Measurements from ENCODE around the gene ANKRD11.

ANKRD11 gene

DNA sequence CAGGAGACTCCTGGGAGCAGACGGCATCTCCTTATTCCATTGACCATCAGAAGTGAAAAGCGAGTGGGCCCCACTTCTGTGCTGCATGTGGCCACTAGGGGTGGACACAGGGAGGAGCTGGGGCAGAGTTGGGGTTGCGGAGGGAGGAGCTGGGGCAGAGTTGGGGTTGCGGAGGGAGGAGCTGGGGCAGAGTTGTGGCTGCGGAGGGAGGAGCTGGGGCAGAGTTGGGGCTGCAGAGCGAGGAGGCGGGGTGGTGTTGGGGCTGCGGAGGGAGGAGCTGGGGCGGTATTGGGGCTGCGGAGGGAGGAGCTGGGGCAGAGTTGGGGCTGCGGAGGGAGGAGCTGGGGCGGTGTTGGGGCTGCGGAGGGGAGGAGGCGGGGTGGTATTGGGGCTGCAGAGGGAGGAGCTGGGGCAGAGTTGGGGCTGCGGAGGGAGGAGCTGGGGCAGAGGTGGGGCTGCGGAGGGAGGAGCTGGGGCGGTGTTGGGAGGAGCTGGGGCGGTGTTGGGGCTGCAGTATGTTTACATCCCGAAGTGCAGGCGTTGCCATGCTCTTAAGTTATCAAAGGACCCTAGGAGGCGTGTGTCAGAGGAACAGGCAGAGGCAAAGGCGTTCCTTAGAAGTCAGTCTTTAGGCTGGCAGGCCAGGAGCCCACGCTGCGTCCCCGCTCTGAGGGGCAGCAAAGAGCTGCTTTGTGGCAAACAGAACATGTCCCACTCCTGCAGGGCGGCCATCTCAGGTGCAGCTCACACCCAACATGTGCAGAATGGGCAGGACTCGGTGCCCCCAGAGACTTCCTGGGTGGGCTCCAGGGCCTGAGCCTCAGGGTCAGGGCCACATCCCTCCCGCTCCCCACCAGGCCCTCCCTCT lies 196.9 kb downstream of the ANKRD11 start:
- no peak for FAIRE-seq

- FAIRE-seq = no peak
These were observed 197.8 kb downstream of the ANKRD11 start for GRCh38 chr16:89292443-89293078.

DNA sequence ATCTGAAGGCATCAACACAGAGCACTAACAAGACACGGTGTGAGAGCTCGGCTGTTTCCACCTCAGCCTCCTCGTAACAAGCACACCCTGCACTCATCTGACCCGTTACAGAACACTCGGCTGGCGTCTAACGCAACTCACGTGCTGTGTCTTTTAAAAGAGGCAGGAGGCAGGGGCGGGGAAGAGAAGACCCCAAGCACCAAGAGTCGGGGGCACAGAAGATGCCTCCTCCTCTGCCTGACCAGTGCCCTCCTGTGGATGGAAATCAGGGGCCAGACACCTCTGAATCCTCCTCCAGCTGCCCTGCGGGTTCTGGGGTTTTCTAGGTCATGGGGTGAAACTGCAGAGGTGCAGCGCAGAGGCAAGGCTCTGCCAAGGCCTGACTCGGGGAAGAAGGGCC lies 198.6 kb downstream of the ANKRD11 start:
- no peak for FAIRE-seq

DNA sequence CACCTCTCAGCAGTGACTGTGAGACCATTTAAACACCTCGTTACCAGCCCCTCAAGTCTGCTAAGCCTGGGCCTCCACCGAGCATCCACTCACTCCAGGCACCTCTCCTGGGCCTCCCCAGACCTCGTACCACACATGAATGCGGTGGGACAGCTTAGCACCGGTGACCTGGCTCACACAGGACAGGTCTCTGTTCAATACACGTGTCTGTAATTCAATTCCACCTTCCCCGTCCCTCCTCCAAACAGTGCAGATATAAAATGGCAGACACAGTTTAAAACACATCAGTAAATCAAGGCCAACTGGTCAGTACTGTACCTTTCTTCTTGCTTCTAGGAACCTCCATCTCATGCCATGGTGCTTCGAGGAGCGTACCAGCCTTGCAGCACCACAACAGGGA lies 199.0 kb downstream of the ANKRD11 start:
- no peak for FAIRE-seq

- no peak for FAIRE-seq
These were observed 199.5 kb downstream of the ANKRD11 start for GRCh38 chr16:89290887-89291286.

- no peak for FAIRE-seq
These were observed 199.9 kb downstream of the ANKRD11 start for GRCh38 chr16:89290472-89290871.

DNA sequence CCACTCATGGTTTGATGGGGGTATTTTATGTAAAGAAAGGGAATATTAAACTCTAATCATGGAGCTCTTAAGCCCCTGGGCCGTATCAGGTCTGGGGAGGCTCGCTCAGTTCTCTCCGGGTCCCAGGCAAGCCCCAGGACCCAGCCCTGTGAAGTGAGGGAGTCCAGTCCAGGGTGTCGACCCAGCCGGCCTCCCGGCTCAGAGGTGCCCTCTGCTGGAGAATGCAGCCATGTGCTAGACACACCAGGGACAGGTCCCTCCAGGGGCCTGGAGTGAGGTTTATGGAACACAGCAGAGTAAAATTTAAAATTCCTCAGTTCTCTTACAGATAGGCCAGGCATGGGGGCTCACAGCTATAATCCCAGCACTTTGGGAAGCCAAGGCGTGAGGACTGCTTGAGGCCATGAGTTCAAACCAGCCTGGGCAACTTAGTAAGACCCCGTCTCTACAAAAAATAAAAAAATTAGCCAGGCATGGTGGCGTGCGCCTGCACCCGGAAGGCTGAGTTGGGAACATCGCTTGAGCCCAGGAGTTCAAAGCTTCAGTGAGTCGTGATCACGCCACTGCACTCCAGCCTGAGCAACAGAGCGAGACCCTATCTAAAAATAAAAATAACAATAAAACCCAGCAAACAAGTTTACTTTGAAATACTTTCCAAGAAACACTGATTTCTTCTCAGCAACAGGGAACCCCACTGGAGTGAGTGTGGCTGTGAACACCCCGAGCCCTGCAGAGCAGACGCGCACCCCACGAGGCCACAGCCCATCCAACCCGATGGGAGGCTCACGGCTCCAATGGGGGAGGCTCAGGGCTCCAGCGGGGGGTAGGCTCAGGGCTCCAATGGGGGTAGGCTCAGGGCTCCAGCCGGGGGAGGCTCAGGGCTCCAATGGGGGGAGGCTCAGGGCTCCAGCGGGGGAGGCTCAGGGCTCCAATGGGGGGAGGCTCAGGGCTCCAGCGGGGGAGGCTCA lies 200.6 kb downstream of the ANKRD11 start:
- no peak for FAIRE-seq

GRCh38 chr16:89288966-89289365 lies 201.4 kb downstream of the ANKRD11 start:
- no peak for FAIRE-seq

DNA sequence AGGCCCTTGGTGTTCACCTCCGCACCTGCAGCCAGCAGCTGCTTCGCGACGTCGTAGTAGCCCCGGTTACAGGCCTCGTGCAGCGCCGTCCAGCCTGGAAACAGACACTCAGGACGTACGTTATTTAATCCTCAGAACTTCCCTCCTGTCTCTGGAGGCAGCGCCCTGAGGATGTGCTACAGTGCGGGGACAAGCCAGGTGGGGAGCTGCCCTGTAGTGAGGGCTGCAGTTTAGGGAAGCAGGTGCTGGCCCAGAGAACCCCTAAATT lies 201.8 kb downstream of the ANKRD11 start:
- no peak for FAIRE-seq

DNA sequence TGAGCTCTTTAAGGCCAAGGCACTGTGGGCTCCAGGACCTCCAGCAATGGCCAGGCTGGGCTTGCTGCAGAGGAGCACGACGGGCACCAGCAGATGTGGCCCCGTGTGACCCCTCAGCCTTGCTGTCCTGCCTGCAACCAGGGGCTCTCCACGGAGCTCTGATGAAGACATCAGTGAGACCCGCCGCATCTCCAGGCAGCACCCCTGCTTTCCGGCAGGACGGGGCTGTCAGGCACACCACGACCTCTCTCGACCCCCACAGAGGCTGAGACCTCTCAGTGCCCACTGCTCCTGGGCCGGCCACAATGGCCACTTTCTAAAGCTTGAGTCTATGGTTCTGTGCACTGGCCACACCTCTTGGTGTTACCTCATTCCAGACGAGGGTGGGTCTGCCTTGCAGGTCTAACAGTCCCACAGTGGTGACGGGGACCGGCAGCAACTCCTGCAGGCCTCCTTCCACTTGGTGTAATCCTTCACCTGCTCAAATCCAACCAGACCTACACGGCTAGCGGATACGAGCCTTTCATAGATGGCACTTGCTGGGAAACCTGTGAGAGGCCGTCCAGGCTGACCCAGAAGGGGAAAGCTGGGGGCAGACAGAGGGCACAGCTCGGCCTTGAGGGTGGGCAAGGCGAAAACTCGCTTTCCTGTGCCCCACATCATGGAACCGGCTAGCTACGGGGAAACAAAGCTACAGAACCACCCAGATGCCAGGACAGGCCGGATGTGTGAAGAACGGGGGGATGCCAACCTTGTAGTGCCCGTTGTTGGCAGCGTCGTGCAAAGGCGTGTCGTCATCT lies 202.4 kb downstream of the ANKRD11 start:
- FAIRE-seq = no peak

GRCh38 chr16:89286096-89286495 lies 204.3 kb downstream of the ANKRD11 start:
- FAIRE-seq = no peak

DNA sequence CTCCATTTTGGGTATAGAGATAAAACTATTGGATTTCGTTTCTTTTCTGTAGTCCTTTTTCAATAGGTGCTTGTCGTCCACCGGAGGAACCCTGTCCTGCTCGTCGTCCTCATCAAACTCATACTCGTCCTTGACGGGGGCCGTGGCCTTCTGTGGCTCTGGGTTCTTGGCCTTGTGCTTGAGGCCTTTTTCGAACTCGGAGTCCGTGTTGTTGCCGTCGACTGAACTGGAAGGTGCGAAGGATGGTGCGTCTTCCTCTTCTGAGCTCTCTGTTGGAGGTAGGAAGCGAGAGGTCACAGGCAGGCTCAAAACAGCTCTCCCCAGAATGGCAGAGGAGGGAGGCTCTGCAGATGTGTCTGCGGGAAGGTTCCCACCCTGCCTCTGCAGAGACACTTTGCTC lies 205.0 kb downstream of the ANKRD11 start:
- no peak for FAIRE-seq

GRCh38 chr16:89283449-89283848 lies 206.9 kb downstream of the ANKRD11 start:
- no peak for FAIRE-seq

GRCh38 chr16:89282523-89282922 lies 207.8 kb downstream of the ANKRD11 start:
- no peak for FAIRE-seq

DNA sequence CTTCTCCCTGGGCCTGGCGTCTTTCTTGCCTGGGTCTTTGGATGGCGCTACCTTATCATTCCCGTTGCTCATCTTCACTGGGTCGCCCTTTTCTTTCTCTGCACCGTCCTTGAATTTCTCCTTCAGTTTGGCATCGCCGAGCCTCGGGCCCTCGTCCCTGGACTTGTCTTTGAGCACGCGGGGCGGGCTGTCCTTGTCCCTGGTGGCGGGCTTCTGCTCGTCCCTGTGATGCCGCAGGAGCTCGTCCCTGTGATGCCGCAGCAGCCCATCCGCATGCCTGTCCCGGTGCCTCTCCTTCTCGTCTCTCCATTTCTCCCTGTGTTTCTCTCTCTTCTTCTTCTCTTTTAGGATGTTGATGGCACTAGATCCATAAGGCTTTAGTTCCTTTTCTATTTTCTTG lies 208.5 kb downstream of the ANKRD11 start:
- no peak for FAIRE-seq

GRCh38 chr16:89281189-89281577 lies 209.2 kb downstream of the ANKRD11 start:
- FAIRE-seq = no peak

DNA sequence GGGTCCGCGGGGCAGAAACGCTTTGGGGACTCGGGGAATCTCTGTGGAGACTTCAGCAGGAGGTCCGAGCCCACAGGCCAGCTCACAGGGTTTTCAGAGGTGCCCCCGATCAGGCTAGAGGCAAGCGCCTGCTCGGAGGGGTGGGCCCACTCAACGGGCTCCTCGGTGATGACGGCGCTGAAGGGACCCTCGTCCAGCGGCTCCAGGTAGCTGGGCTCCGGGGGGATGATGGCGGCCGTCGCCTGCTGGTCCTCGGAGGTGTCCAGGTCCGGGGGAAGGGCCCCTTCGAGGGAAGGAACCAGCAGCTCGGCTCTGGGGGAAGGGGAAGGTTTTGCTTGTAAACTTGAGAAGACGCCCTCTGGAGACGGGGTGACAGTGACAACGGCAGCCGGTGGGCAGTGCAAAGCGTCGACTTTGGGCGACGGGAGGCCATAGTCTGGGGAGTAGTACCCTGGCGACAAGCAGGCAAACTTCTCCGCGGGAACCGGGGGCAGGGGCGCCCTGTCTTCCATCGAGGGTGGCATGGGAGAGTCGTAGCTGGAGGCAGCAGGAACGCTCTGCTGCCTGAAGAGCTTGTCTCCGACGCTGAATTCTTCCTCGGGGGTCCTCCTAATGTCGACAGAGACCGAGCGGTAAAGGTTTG lies 209.7 kb downstream of the ANKRD11 start:
- no peak for FAIRE-seq

DNA sequence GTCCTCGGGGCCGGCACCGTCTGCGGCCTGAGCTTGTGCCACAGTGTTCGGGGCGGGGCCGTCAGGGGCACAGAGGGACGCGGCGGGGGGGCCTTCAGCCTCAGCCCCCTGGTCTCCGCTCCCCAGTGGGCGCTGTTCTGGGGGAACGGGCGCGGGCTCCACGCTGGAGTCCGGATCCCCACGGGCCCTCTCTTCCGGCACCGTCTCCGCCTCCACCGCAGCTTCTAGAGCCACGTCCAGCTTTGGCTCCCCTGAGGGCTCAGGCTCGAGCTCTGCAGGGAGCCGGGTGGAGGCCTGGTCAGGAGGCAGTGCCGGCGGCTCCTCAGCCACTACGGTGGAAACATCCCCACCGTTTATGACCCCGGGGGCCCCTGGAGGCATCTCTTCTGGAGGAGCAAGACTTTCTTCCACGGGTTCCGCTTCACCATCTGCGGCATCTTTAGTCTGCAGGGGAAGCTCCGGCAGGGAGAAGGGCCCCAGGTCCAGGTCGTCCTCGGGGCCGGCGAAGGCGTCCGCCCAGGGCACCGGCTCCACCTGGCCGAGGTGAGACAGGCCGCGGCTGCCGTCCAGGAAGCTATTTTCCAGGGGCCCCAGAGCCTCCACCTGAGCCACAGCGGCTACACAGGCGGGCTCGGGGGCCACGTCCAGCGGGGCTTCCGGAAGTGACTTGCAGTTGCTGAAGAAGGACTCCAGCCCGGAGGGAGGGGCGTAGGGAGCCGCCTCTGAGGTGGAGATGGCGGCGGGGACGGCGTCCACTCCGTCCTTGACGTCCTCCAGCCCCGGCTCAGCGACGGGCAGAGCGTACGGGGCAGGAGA lies 210.5 kb downstream of the ANKRD11 start:
- no peak for FAIRE-seq

GRCh38 chr16:89278441-89279240 lies 211.7 kb downstream of the ANKRD11 start:
- FAIRE-seq = no peak

DNA sequence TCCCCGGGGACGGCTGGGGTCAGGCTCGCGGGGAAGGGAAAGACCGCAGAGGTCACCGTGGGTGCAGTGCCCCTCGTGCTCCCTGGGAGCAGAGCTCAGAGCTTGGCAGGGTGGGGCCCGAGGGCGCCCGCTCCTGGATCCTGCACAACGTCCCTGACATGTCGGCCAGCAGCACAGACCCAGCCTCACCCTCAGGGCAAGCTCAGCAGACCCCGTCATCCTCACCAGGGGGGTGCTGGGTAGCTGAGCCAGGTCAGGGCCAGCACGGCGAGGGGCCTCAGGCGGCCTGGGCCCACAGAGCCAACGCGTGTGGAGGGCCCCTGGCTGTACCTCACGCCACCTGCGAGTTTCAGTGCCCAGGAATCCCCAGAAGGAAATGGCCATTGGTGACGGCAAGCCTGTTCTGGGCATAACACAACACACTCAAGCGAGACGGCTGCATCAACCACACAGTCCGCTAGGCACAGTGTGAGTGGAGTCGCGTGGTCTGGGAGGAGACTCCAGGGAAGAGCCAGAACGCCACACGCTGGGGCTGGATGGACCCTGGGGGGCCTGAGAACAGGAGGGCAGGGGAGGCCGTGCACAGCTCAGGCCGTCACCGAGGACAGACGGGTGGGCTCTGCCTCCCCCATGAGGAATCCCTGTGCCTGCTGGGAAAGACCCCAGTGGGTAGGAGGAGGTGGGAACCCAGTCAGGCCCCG lies 212.6 kb downstream of the ANKRD11 start:
- no peak for FAIRE-seq

All from colon (tissue), 2 donors.